Suppressor macrophage treated with lipopolysaccharide for 4 hours (primary cell): ENCODE results near the gene DAB2IP.
"Not testable (repeated sequence)": the region's sequence is repeated elsewhere in the genome, so short reads cannot be mapped to it uniquely, and the experiment has no call there.

Experiments
- DNase-seq: peaks from one replicate; pipeline ENCODE4 v3.0.0-alpha.2; 2020

DAB2IP gene

GRCh38 chr9:121781701-121782464, 130.4 kb downstream of the DAB2IP start:
- DNase-seq = no peak

GRCh38 chr9:121782514-121783110, 131.2 kb downstream of the DAB2IP start:
- no peak for DNase-seq

DNA sequence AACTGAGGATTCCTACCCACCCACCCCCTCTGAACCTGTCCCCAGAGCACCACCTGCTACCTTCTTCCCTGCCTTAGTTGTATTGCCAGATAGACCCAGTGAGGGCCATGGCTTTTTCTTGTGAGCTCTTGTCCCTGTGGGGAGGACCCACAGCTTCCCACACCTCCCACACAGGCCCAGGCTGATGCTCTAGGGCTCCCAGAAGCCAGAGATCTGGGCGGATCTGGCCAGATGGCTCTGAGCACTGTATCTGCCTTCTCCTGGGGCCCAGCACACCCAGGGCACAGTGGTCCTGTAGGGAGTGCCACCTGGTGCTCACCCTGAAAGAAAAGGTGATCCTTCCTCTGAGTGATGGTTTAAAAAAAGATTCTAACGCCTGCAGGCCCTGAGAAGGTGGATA, 131.7 kb downstream of the DAB2IP start:
- no peak for DNase-seq

GRCh38 chr9:121783521-121784507, 132.4 kb downstream of the DAB2IP start:
- no peak for DNase-seq

- no peak for DNase-seq
Observed at GRCh38 chr9:121784731-121785411, 133.4 kb downstream of the DAB2IP start.

DNA sequence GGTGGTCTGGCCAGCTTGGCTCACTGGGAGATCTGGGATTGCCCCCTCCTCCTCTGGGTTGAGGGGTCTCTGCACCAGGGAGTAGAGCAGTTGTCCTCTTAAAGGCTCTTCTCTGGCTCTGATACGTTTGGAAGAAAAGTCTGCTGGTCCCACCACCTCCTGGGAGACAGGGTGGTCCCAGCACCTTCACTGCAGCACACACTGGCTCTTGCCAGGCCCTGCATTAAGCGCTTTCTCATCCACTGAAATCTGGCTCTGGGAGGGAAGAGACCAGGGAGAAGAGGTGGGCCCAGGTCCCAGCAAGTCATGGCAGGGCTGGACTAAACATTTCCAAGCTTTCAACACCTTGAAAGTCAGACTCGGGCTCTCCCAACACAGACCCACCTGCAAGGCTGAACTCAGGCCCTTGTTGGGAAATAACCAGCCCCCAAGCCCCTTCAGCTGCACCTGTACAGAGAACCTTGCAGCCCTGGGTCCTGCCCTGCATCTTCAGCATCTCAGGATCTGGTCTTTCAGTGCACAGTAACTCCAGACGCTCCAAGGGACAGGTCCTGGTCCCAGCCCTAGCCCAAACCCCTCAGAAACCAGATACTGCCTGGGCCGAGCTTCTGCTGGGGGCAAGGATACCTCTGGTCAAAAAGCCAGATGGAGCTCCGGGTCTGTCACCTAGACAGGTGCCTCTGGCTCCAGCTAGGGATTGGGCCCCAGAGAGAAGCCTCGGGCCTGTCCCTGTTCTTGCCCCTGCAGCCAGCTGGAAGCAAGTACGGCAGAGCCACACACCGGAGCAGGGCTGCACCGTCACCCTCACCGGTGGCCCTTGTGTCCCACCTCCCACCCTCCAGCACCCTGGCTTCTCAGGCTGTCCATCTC, 134.5 kb downstream of the DAB2IP start:
- DNase-seq = no peak

GRCh38 chr9:121786543-121786948, 135.1 kb downstream of the DAB2IP start:
- no peak for DNase-seq

DNA sequence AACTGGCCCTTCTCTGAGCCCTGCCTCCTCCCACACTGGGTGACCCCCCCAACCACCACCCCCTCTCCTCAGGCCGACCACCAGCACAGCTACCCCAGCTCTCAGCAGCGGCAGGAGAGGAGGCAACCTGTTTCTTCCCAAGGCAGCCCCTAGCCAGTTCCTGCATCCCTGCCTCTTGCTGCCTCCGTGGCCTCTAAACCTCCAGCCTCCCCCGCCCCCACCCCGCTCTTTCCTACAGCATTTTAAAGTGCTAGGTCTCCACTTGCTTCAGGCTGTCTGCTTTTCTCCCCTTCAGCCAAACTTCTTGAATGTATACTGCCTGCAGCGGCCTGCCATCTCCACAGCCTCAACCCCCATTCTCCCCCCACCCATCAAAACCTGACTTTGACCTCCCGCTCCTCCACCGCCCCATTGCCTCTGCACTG, 135.6 kb downstream of the DAB2IP start:
- DNase-seq = no peak

GRCh38 chr9:121788686-121789366, 137.4 kb downstream of the DAB2IP start:
- DNase-seq = no peak

GRCh38 chr9:121790841-121791240, 139.4 kb downstream of the DAB2IP start:
- no peak for DNase-seq

DNA sequence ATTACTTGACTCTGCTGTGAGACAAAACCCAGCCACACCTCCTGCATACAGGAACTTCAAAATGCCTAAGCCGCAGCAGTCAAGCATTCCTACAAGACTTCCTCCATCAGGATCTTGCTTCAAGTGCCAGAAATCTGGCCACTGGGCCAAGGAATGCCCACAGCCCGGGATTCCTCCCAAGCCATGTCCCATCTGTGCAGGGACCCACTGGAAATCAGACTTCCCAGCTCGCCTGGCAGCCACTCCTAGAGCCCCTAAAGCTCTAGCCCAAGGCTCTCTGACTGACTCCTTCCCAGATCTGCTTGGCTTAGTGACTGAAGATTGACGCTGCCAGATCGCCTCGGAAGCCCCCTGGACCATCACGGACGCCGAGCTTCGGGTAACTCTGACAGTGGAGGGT, 141.0 kb downstream of the DAB2IP start:
- not testable (repeated sequence) for DNase-seq

GRCh38 chr9:121794334-121794733, 142.9 kb downstream of the DAB2IP start:
- DNase-seq = not testable (repeated sequence)

- no peak for DNase-seq
Observed at GRCh38 chr9:121797081-121797480, 145.6 kb downstream of the DAB2IP start.

DNA sequence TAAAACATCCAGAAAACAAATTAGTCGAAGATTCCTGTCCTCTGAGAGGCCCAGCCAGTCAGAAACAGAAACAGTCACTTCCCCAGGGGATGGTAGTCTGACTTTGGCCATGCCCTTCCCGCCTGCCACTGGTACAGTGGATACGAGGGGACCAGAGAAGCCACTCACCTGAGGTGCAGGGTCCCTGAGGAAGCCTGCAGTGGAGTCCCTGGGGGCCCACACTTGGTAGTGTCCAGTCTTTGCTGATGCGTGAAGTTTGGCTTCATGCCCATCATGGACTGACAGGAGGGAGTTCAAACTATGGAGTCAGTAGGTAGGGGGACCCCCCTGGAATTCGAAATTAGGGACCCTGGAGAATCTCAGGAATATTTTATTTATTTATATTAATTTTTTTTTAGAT, 147.5 kb downstream of the DAB2IP start:
- no peak for DNase-seq

- DNase-seq = no peak
Observed at GRCh38 chr9:121800376-121800775, 148.9 kb downstream of the DAB2IP start.

DNA sequence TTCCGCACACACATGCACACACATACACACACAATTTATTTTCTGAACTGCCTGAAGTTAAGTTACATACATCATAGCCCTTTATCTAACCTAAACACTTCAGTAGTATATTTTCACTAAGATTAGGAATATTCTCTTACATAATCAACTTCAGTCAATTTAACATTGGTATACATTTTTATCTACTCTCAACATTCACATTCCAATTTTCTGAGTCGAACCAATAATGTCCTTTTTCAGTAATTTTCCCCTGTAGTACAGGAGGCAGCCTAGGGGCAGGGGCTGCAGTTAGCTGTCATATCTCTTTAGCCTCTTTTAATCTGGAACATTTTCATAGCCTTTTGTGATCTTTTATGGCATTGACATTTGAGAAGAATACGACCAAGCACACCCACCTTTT, 150.1 kb downstream of the DAB2IP start:
- no peak for DNase-seq

DNA sequence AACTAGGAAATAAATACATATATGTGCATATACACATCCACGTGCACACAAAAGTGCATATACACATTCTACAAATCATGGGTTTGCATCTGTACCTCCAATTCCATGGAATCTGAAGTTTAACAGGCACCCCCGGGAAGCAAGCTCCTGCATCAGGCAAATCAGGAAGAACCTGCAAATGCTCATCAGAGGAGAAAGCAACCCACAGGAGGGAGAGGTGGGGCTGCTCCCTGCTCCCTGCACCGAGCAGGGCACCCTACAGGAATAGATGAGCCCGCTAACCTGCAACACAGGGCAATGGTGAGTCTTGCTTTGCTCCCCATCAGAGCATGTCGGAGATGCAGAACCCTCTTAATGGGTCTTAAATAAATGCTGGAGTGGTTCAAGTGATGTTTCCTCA, 151.3 kb downstream of the DAB2IP start:
- no peak for DNase-seq

DNA sequence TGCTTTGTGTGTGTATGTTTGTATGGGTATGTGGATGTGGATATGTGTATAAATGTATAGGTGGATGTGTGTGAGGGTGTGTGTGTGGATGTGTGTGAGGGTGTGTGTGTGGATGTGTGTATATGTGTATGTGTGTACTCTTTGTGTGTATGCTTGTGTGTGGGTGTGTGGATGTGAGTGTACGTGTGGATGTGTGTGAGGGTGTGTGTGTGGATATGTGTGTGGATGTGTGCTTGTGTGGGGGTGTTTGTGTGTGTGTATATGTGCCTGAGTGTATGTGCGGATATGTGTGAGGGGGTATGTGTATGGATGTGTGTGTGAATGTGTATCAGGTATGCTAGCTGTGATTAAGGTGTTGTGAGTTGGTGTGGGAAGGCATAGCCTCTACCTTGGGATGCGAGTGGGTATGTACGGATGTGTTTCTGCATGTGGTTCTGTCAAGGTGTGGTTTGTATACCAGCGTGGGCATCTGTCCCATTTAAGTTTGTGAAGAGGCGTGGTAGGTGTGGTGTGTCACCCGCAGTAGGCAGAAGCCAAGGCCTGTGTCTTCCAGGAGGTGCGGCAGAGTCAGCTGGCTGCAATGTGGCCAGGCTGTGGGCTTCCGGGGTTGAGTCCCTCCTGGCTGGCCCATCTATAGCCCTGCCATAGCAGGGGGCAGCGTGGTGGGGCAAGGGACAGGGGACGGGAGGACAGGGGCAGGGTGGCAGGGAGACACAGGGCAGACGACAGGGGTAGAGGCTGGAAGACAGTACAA, 155.8 kb downstream of the DAB2IP start:
- no peak for DNase-seq

- DNase-seq = no peak
Observed at GRCh38 chr9:121807823-121808278, 156.4 kb downstream of the DAB2IP start.

DNA sequence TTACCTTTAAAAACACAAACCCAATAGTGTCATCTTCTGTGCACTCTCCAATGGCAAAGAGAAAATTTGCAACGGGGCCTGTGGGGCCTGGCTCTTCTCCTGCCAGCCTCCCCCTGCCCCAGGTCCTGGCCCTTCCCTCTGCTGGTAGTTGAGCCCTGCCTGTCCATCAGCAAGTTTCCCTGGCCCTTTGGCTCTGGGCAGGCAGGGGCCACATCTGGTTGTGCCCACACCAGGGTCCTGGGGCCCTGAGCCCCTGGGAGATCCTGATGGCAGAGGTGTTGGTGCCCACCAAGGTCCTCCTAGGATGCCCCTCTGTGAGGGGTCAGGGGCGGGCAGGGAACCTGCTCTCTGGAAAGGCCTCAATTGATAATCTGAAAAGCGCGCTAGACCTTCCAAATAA, 157.3 kb downstream of the DAB2IP start:
- DNase-seq = no peak
